Effector memory CD4-positive, alpha-beta T cell (primary cell): ENCODE data around the gene RBM48.
A peak's percentile ranks its signal among the peaks of the same experiment; 100 is the strongest.

Experiments
- DNase-seq, 3 donors: peaks; one replicate each; pipeline ENCODE4 v3.0.0-alpha.2; 2020
- H3K27ac ChIP-seq: 2 replicates; pipeline ENCODE4 v1.7.0; 2013; ENCODE audit warnings: mild to moderate bottlenecking, low read length, moderate library complexity; ENCODE audit not compliant: insufficient read depth, poor library complexity, severe bottlenecking
- H3K27me3 ChIP-seq: replicated peaks from 2 replicates; pipeline ENCODE4 v1.7.0; 2013; ENCODE audit warnings: mild to moderate bottlenecking, low read length; ENCODE audit not compliant: insufficient read depth, control insufficient read depth, poor library complexity, severe bottlenecking
- H3K36me3 ChIP-seq: 2 replicates; pipeline ENCODE4 v1.7.0; 2013; ENCODE audit warnings: mild to moderate bottlenecking, low read length, moderate library complexity; ENCODE audit not compliant: control insufficient read depth, insufficient read depth
- H3K4me1 ChIP-seq: 2 replicates; pipeline ENCODE4 v1.7.0; 2013; ENCODE audit warnings: low read length, mild to moderate bottlenecking; ENCODE audit not compliant: control insufficient read depth, insufficient read depth, poor library complexity, severe bottlenecking
- H3K4me3 ChIP-seq: 2 replicates; pipeline ENCODE4 v1.7.0; 2013; ENCODE audit warnings: low read length, low read depth, mild to moderate bottlenecking; ENCODE audit not compliant: insufficient read depth, poor library complexity, severe bottlenecking
- H3K9me3 ChIP-seq: 2 replicates; pipeline ENCODE4 v1.7.0; 2013; ENCODE audit warnings: mild to moderate bottlenecking, low read length, moderate library complexity; ENCODE audit not compliant: control insufficient read depth

The RBM48 gene

GRCh38 chr7:92503767-92504166, 24.8 kb upstream of the RBM48 start:
- DNase-seq = no peak
- H3K36me3 ChIP-seq = peaks cover 30% of the 10 kb centered on the region
- H3K27ac ChIP-seq = no peak overlapping the region
- no peaks in the 10 kb centered on the region for H3K4me1 ChIP-seq
- H3K27me3 ChIP-seq = no peaks in the 10 kb centered on the region
- no peak overlapping the region for H3K4me3 ChIP-seq
- H3K9me3 ChIP-seq = no peaks in the 10 kb centered on the region

- Histone ChIP-seq H3K27ac (no peak overlapping the region), H3K36me3 (peaks cover 26% of the 10 kb centered on the region), H3K27me3 (no peaks in the 10 kb centered on the region), H3K9me3 (no peaks in the 10 kb centered on the region), H3K4me1 (no peaks in the 10 kb centered on the region), H3K4me3 (no peak overlapping the region)
- no peak for DNase-seq
These were observed 24.0 kb upstream of the RBM48 start for GRCh38 chr7:92504563-92504962.

- Histone ChIP-seq H3K27me3 (no peaks in the 10 kb centered on the region), H3K36me3 (peaks cover 18% of the 10 kb centered on the region), H3K27ac (no peak overlapping the region), H3K4me3 (no peak overlapping the region), H3K9me3 (no peaks in the 10 kb centered on the region), H3K4me1 (no peaks in the 10 kb centered on the region)
- DNase-seq = no peak
These were observed 22.2 kb upstream of the RBM48 start for GRCh38 chr7:92506363-92506762.

- H3K4me1 ChIP-seq = no peaks in the 10 kb centered on the region
- no peaks in the 10 kb centered on the region for H3K9me3 ChIP-seq
- H3K27me3 ChIP-seq = no peaks in the 10 kb centered on the region
- no peak overlapping the region for H3K4me3 ChIP-seq
- H3K36me3 ChIP-seq = peaks cover 10% of the 10 kb centered on the region
- DNase-seq = no peak
- H3K27ac ChIP-seq = no peak overlapping the region
These were observed 19.6 kb upstream of the RBM48 start for GRCh38 chr7:92508946-92509345.

GRCh38 chr7:92513167-92513902, 15.3 kb upstream of the RBM48 start:
- Histone ChIP-seq H3K4me1 (no peaks in the 10 kb centered on the region), H3K27me3 (no peaks in the 10 kb centered on the region), H3K4me3 (no peak overlapping the region), H3K9me3 (no peaks in the 10 kb centered on the region), H3K36me3 (peaks cover 27% of the 10 kb centered on the region), H3K27ac (no peak overlapping the region)
- DNase-seq = no peak

GRCh38 chr7:92517631-92518030, 11.0 kb upstream of the RBM48 start:
- DNase-seq = no peak
- Histone ChIP-seq H3K4me1 (no peaks in the 10 kb centered on the region), H3K9me3 (no peaks in the 10 kb centered on the region), H3K4me3 (no peak overlapping the region), H3K27me3 (no peaks in the 10 kb centered on the region), H3K36me3 (peaks cover 20% of the 10 kb centered on the region), H3K27ac (no peak overlapping the region)

- H3K9me3 ChIP-seq = no peaks in the 10 kb centered on the region
- H3K27ac ChIP-seq = no peak overlapping the region
- no peak for DNase-seq
- H3K36me3 ChIP-seq = peaks cover 16% of the 10 kb centered on the region
- H3K4me3 ChIP-seq = no peak overlapping the region
- no peaks in the 10 kb centered on the region for H3K4me1 ChIP-seq
- no peaks in the 10 kb centered on the region for H3K27me3 ChIP-seq
These were observed 8.6 kb upstream of the RBM48 start for GRCh38 chr7:92520024-92520423.

- Histone ChIP-seq H3K27ac (no peak overlapping the region), H3K27me3 (no peaks in the 10 kb centered on the region), H3K4me3 (no peak overlapping the region), H3K36me3 (peaks cover under 1% of the 10 kb centered on the region), H3K4me1 (peaks cover 10% of the 10 kb centered on the region), H3K9me3 (no peaks in the 10 kb centered on the region)
- DNase-seq = no peak
These were observed 5.5 kb upstream of the RBM48 start for GRCh38 chr7:92523110-92523509.

- Histone ChIP-seq H3K9me3 (no peaks in the 10 kb centered on the region), H3K4me3 (peak overlapping the region; percentile 98), H3K36me3 (peaks cover 20% of the 10 kb centered on the region), H3K27ac (peak overlapping the region; percentile 94), H3K27me3 (no peaks in the 10 kb centered on the region), H3K4me1 (peaks cover 10% of the 10 kb centered on the region)
- DNase-seq = peak; percentile 17 to 44 (median 31)
These were observed 1.1 kb upstream of the RBM48 start for GRCh38 chr7:92527300-92528187.

GRCh38 chr7:92528958-92529264, 316 bp downstream of the RBM48 start:
- Histone ChIP-seq H3K9me3 (no peaks in the 10 kb centered on the region), H3K36me3 (peaks cover 34% of the 10 kb centered on the region), H3K27ac (peak overlapping the region; percentile 90), H3K4me3 (peak overlapping the region; percentile 77), H3K4me1 (peaks cover 10% of the 10 kb centered on the region), H3K27me3 (no peaks in the 10 kb centered on the region)
- DNase-seq = no peak
